Esophagus (tissue), 2 donors: ENCODE measurements around the gene CUBN. TPM values are rescaled to one million over a fixed set of nuclear protein-coding genes. Genes with fewer than 3 reads are reported as not detected.

Experiments used
- H3K27ac ChIP-seq, 2 donors: one replicate each; pipeline ENCODE4 v1.5.1; 2013; ENCODE audit warnings: low read depth in 2 of 2, mild to moderate bottlenecking in 2 of 2, inconsistent platforms in 1 of 2, low read length in 1 of 2, moderate library complexity in 1 of 2
- H3K27me3 ChIP-seq, 2 donors: one replicate each; pipeline ENCODE4 v1.6.1; 2013; ENCODE audit warnings: low read length in 2 of 2, control low read depth in 1 of 2, mild to moderate bottlenecking in 1 of 2; ENCODE audit not compliant: insufficient read depth in 2 of 2, control insufficient read depth in 1 of 2
- H3K36me3 ChIP-seq, 2 donors: one replicate each; pipeline ENCODE4 v1.6.1; 2013; ENCODE audit warnings: low read length in 1 of 2; ENCODE audit not compliant: control insufficient read depth in 2 of 2, insufficient read depth in 2 of 2
- H3K4me1 ChIP-seq, 2 donors: one replicate each; pipeline ENCODE4 v1.6.1; 2013; ENCODE audit warnings: low read length in 1 of 2; ENCODE audit not compliant: control insufficient read depth in 2 of 2, insufficient read depth in 2 of 2
- H3K4me3 ChIP-seq, 2 donors: one replicate each; pipeline ENCODE4 v1.5.1; 2013; ENCODE audit warnings: low read length in 2 of 2, mild to moderate bottlenecking in 2 of 2, low read depth in 1 of 2, moderate library complexity in 1 of 2
- H3K9me3 ChIP-seq, 2 donors: one replicate each; pipeline ENCODE4 v1.6.1; 2013; ENCODE audit warnings: mild to moderate bottlenecking in 2 of 2, low read depth in 1 of 2, low read length in 1 of 2, moderate library complexity in 1 of 2; ENCODE audit not compliant: control insufficient read depth in 2 of 2, insufficient read depth in 1 of 2
- WGBS, 2 donors: extraction: QIAGEN DNeasy Blood & Tissue Kit; methylation state at CpG; one replicate each; pipeline ENCODE4 v1.1.7; 2013; 5-methylcytosine and 5-hydroxymethylcytosine counted together
- polyA plus RNA-seq, 2 donors: library from polyadenylated mRNA; stranded (reverse); fragments of 200-250 nt; gene quantifications; one replicate each; pipeline ENCODE4 v1.2.3, GENCODE V29; 2013
- donor health status: healthy with polysubstance abuse.
- donor health status: Bipolar disorder and iron deficiency.

Gene CUBN
- polyA plus RNA-seq, 2 donors = 0.16 to 0.22 TPM

DNA sequence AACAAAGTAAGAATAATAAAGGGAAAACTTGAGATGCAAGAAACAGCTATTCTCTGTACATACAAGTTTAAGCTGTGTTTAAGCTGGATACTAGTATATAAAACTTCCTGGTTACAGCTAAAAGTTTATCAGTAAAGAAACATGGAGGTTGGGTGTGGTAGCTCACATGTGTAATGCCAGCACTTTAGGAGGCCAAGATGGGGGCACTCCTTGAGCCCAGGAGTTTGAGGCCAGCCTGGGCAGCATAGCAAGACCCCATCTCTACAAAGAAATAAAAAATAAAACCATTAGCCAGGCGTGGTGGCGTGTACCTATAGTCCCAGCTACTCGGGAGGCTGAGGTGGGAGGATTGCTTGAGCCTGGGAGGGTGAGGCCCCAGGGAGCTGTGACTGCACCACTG lies 315.6 kb downstream of the CUBN start:
- H3K36me3 ChIP-seq = no peaks in the 10 kb centered on the region
- H3K9me3 ChIP-seq = no peaks in the 10 kb centered on the region
- no peak overlapping the region for H3K4me3 ChIP-seq
- 96 to 97% methylated on average over 3 of the region's 3 CpGs for WGBS, 2 donors
- no peak overlapping the region for H3K27ac ChIP-seq
- no peaks in the 10 kb centered on the region for H3K27me3 ChIP-seq
- H3K4me1 ChIP-seq = peaks cover 0 to 6% of the 10 kb centered on the region in 2 donors

DNA sequence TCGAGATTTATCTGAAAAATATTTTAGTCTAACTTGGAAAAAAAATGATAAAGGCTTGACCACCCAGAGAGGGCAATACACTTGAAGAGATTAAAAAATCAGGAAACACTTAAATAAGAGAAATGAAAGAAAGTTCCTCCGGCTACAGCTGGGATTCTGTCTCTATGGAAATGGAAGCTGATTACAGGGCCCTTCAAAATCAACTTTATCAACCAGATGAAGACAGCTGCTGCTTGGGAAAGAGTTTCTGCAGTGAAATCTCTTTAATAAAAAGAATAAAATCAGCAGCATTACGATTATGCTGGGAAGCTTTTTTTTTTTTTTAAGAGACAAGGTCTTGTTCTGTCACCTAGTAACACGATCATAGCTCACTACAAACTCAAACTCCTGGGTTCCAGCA lies 316.9 kb downstream of the CUBN start:
- Histone ChIP-seq H3K27me3 (no peaks in the 10 kb centered on the region), H3K4me3 (no peak overlapping the region), H3K27ac (no peak overlapping the region), H3K36me3 (no peaks in the 10 kb centered on the region), H3K4me1 (peaks cover 0 to 6% of the 10 kb centered on the region in 2 donors), H3K9me3 (no peaks in the 10 kb centered on the region)
- 74 to 76% methylated on average over 4 of the region's 4 CpGs for WGBS, 2 donors

- Histone ChIP-seq H3K27me3 (no peaks in the 10 kb centered on the region), H3K9me3 (no peaks in the 10 kb centered on the region), H3K27ac (no peak overlapping the region), H3K4me3 (no peak overlapping the region), H3K4me1 (peaks cover 0 to 5% of the 10 kb centered on the region in 2 donors), H3K36me3 (no peaks in the 10 kb centered on the region)
- WGBS, 2 donors = 83 to 87% methylated on average over 6 of the region's 6 CpGs
Measured at GRCh38 chr10:16811765-16812164, 317.8 kb downstream of the CUBN start.

DNA sequence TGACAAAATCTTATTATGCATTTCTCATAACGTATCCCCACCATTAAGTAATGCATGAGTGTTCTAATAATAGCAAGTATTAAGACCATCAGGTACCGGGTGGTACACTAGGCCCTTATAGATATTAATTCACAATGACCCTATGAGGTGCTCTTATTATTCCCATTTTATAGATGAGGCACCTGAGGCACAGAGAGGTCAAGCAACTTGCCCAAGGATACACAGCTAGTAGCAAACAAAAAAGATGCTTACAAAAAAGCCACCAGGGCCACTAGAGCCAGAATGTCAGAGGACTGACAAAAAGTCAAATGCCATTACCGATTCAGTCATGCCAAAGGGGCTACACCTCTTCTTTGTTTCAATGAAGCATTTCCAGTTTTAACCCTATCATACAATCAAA lies 318.3 kb downstream of the CUBN start:
- Histone ChIP-seq H3K9me3 (no peaks in the 10 kb centered on the region), H3K4me3 (no peak overlapping the region), H3K27ac (no peak overlapping the region), H3K27me3 (no peaks in the 10 kb centered on the region), H3K4me1 (peaks cover 0 to 2% of the 10 kb centered on the region in 2 donors), H3K36me3 (no peaks in the 10 kb centered on the region)
- 69 to 85% methylated on average over 3 of the region's 3 CpGs for WGBS, 2 donors

GRCh38 chr10:16809074-16809718 lies 320.4 kb downstream of the CUBN start:
- Histone ChIP-seq H3K36me3 (no peaks in the 10 kb centered on the region), H3K4me3 (no peak overlapping the region), H3K4me1 (no peaks in the 10 kb centered on the region), H3K27me3 (no peaks in the 10 kb centered on the region), H3K9me3 (no peaks in the 10 kb centered on the region), H3K27ac (no peak overlapping the region)
- 74 to 87% methylated on average over 6 of the region's 6 CpGs for WGBS, 2 donors

GRCh38 chr10:16804123-16804522 lies 325.5 kb downstream of the CUBN start:
- no peaks in the 10 kb centered on the region for H3K36me3 ChIP-seq
- no peaks in the 10 kb centered on the region for H3K4me1 ChIP-seq
- no peaks in the 10 kb centered on the region for H3K9me3 ChIP-seq
- 92 to 94% methylated on average over 4 of the region's 4 CpGs for WGBS, 2 donors
- no peak overlapping the region for H3K27ac ChIP-seq
- no peak overlapping the region for H3K4me3 ChIP-seq
- H3K27me3 ChIP-seq = no peaks in the 10 kb centered on the region

DNA sequence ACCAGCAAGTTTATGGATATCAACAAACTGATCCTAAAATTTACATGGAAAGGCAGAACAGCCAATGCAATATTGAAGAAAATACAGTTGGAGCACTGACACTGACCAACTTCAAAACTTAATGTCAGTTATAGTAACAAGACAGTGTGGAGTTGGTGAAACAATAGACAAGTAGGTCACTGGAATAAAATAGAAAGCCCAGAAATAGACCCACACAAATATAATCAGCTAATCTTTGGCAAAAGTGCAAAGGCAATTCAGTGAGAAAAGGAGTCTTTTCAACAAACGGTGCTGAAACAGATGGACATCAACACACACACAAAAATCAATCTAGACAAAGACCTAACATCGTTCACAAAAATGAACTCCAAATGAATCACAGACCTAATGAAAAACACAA lies 326.1 kb downstream of the CUBN start:
- Histone ChIP-seq H3K4me3 (no peak overlapping the region), H3K9me3 (no peaks in the 10 kb centered on the region), H3K4me1 (no peaks in the 10 kb centered on the region), H3K27ac (no peak overlapping the region), H3K36me3 (no peaks in the 10 kb centered on the region), H3K27me3 (no peaks in the 10 kb centered on the region)
- WGBS, 2 donors = 63 to 73% methylated on average over 2 of the region's 2 CpGs

DNA sequence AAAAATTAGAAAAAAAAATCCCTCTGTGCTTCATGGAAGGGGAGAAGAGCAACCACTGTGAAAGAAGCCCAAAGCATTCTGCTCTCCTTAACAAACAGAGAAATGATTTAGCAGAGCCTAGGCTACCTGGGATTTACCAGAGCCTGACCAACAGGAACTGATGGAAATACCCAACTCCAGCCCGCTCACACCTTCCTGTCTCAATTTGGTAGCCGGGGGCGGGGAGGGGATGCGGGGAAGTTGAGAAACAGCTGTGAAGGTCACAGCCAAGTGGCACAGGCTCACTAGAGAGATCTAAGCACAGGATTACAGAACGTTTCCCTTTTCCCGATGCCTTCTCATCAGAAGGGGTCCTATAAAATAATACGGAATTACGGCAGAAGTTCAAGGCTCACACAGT lies 330.0 kb downstream of the CUBN start:
- WGBS, 2 donors = 80 to 82% methylated on average over 8 of the region's 8 CpGs
- no peaks in the 10 kb centered on the region for H3K27me3 ChIP-seq
- no peaks in the 10 kb centered on the region for H3K36me3 ChIP-seq
- no peak overlapping the region for H3K4me3 ChIP-seq
- H3K27ac ChIP-seq = no peak overlapping the region
- H3K9me3 ChIP-seq = no peaks in the 10 kb centered on the region
- H3K4me1 ChIP-seq = no peaks in the 10 kb centered on the region

DNA sequence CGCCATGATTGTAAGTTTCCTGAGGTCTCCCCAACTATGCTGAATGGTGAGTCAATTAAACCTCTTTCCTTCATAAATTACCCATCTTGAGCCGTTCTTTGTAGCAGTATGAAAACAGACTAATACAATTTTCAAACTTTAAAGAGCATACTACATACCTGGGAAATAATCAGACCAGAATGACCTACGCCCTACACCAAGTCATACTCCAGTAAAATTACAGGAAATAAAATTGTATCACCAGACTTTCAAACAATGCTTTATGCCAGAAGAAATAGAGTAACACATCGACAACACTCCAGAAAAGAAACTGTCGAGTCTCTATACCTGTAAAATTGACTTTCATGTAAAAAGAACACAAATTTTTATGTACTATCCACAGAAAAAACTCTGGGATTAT lies 331.0 kb downstream of the CUBN start:
- H3K9me3 ChIP-seq = no peaks in the 10 kb centered on the region
- H3K4me1 ChIP-seq = no peaks in the 10 kb centered on the region
- 92 to 95% methylated on average over 5 of the region's 5 CpGs for WGBS, 2 donors
- H3K36me3 ChIP-seq = no peaks in the 10 kb centered on the region
- H3K27ac ChIP-seq = no peak overlapping the region
- H3K27me3 ChIP-seq = no peaks in the 10 kb centered on the region
- H3K4me3 ChIP-seq = no peak overlapping the region

DNA sequence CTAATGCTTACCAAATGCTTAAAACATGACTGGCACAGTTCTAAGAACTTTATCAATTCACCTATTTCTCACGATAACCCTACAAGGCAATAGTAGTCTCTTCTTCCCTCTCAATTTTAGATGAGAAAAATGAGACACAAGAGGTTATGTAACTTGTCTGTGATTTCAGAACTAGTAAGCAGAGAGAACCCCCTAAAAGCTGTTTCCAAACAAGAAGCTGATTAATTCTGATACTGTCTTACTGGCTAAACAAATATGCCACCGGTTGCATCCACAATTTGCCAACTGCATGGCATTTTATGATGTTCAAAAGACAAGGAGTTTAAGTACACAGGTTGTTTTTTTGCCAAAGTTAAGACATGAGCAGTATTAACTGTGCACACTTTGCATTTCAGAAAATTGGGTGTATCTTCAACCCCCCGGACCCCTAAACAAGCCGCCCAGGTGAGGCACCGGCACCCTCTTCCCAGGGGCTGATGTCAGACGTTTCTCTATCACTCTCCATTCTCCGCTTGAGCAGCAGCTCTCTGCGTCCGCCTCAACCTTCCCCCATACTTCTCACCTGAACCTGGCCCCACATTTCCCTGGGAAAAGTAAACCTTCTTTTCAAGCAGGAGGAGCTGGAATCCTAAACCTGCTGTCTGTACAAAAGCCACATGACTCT lies 334.1 kb downstream of the CUBN start:
- Histone ChIP-seq H3K4me1 (no peaks in the 10 kb centered on the region), H3K27ac (no peak overlapping the region), H3K4me3 (no peak overlapping the region), H3K36me3 (peaks cover 0 to 2% of the 10 kb centered on the region in 2 donors), H3K27me3 (no peaks in the 10 kb centered on the region), H3K9me3 (no peaks in the 10 kb centered on the region)
- 71 to 88% methylated on average over 9 of the region's 9 CpGs for WGBS, 2 donors
